Activated CD8-positive, alpha-beta T cell treated with anti-CD3 and anti-CD28 coated beads for 36 hours (primary cell): ENCODE data around the gene FETUB. TPM values are rescaled to one million over a fixed set of nuclear protein-coding genes. Genes with fewer than 3 reads are reported as not detected.

Experiments
- ATAC-seq: fragments of 200-7000 bp; cut with Tn5 transposase; one replicate; pipeline ENCODE4 v1.10.0; 2021; ENCODE audit warnings: mild to moderate bottlenecking, moderate library complexity
- CTCF ChIA-PET: fragments of 350-600 bp; sonication (Branson Sonifier 250); formaldehyde crosslinking; loops from one replicate; lab custom pipeline; 2021; ENCODE audit warnings: antibody characterized with exemption; lab: Charles Lee
- POLR2A ChIA-PET: fragments of 350-600 bp; sonication (Branson Sonifier 250); formaldehyde crosslinking; loops from one replicate; lab custom pipeline; 2021; ENCODE audit warnings: antibody characterized with exemption; lab: Charles Lee
- DNase-seq: peaks from one replicate; pipeline ENCODE4 v3.0.0-alpha.2; 2020
- H3K27ac Mint-ChIP-seq: one replicate; pipeline ENCODE4 v1.8.0; 2021; ENCODE audit warnings: mild to moderate bottlenecking, mixed read lengths
- H3K27me3 Mint-ChIP-seq: one replicate; pipeline ENCODE4 v1.8.0; 2021; ENCODE audit warnings: mixed read lengths
- H3K36me3 Mint-ChIP-seq: one replicate; pipeline ENCODE4 v1.8.0; 2021; ENCODE audit warnings: low read depth, mixed read lengths
- H3K4me1 Mint-ChIP-seq: one replicate; pipeline ENCODE4 v1.8.0; 2021; ENCODE audit warnings: low read depth, mixed read lengths
- H3K4me3 Mint-ChIP-seq: one replicate; pipeline ENCODE4 v1.8.0; 2021; ENCODE audit warnings: mild to moderate bottlenecking, moderate library complexity, mixed read lengths
- H3K9me3 Mint-ChIP-seq: one replicate; pipeline ENCODE4 v1.8.0; 2021; ENCODE audit warnings: mixed read lengths
- intact Hi-C: fragments of 100-400 bp; cut with micrococcal nuclease; formaldehyde crosslinking; loops from one replicate; pipeline ENCODE4 v1.10.0; 2022
- total RNA-seq, 2 experiments: library from RNA; stranded (reverse); gene quantifications; one replicate each; pipeline ENCODE4 v1.2.3, GENCODE V29; 2021
- TF ChIP-seq, protein P1 (sequence below): fragments of 200-600 bp; IDR thresholded peaks from one replicate; pipeline ENCODE4 v1.8.0; 2022; ENCODE audit warnings: antibody characterized with exemption, mild to moderate bottlenecking

Gene FETUB
- total RNA-seq, 2 experiments from 2014 or later: not detected

DNA sequence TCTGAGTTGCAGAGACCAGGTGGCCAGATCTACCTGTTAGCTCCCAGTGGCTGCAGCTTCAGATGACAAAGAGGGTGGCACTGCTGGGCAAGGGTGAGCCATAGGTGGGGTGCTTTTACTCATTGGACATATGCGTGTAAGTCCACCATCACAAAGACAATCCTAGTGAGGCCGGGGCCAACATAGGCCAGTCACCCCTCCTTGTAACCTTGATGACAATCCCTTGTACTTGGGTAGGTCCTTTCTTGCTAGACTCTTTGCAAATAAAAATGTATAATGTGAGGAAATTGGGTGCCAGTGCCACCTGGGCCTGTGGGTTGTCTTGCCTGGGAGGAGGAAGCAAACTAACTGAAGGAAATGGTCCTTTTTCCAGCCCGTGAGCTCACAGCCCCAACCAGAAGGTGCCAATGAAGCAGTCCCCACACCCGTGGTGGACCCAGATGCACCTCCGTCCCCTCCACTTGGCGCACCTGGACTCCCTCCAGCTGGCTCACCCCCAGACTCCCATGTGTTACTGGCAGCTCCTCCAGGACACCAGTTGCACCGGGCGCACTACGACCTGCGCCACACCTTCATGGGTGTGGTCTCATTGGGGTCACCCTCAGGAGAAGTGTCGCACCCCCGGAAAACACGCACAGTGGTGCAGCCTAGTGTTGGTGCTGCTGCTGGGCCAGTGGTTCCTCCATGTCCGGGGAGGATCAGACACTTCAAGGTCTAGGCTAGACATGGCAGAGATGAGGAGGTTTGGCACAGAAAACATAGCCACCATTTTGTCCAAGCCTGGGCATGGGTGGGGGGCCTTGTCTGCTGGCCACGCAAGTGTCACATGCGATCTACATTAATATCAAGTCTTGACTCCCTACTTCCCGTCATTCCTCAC, 19.7 kb upstream of the FETUB start:
- TF ChIP-seq, protein P1, sequence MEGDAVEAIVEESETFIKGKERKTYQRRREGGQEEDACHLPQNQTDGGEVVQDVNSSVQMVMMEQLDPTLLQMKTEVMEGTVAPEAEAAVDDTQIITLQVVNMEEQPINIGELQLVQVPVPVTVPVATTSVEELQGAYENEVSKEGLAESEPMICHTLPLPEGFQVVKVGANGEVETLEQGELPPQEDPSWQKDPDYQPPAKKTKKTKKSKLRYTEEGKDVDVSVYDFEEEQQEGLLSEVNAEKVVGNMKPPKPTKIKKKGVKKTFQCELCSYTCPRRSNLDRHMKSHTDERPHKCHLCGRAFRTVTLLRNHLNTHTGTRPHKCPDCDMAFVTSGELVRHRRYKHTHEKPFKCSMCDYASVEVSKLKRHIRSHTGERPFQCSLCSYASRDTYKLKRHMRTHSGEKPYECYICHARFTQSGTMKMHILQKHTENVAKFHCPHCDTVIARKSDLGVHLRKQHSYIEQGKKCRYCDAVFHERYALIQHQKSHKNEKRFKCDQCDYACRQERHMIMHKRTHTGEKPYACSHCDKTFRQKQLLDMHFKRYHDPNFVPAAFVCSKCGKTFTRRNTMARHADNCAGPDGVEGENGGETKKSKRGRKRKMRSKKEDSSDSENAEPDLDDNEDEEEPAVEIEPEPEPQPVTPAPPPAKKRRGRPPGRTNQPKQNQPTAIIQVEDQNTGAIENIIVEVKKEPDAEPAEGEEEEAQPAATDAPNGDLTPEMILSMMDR: no peak
- POLR2A ChIA-PET: interaction anchor here (0.6 kb wide), 1 partner anchor 277 kb away, joined by 3 read pairs; no protein-coding TSS in a partner anchor
- peaks cover 14% of the 10 kb centered on the region for H3K4me1 Mint-ChIP-seq
- intact Hi-C loops: no loop called here
- no peaks in the 10 kb centered on the region for H3K36me3 Mint-ChIP-seq
- H3K27ac Mint-ChIP-seq: no peak overlapping the region
- H3K4me3 Mint-ChIP-seq: no peak overlapping the region
- no peak for DNase-seq
- CTCF ChIA-PET: interaction anchor here (0.7 to 1.4 kb wide), 3 partner anchors 29 to 201 kb away, joined by 3 to 4 read pairs (median 3); no protein-coding TSS in a partner anchor
- ATAC-seq: no peak
- H3K9me3 Mint-ChIP-seq: no peaks in the 10 kb centered on the region
- peaks cover 24% of the 10 kb centered on the region for H3K27me3 Mint-ChIP-seq

DNA sequence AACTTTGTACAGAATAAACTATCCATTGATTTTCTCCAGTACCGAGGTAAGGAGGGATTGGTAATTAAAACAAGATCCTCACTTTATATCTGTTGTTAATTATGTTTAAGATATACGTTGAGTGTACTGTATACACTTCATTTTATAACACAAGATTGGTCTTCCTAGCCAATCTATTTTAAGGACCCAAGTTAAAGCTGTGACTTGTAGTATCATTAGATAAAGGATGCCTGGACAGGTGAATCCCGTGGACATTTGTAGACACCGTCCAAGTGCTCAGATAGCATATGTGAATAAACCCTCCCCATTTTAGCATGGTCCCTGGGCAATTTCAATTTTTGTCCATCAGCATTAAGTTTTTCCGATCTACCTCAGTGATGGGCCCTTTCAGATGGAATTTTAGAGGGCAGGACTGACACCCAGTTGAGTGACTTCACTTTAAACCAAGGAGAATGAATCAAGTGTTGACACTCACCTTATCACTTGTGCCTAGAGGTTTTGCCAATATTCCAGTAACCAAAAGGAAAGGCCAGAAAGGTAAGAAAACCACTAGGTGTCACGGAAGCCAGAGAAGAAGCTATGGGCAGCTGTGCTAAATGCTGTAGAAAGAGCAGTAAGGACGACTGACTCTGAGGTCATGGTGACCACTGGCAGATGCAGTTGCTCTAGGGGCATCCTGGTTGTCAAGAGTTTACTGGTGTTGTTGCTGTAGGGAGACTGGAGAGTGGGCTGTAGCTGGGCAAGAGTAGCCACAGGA, 18.1 kb upstream of the FETUB start:
- no peak for DNase-seq
- intact Hi-C loops: no loop called here
- no peaks in the 10 kb centered on the region for H3K9me3 Mint-ChIP-seq

DNA sequence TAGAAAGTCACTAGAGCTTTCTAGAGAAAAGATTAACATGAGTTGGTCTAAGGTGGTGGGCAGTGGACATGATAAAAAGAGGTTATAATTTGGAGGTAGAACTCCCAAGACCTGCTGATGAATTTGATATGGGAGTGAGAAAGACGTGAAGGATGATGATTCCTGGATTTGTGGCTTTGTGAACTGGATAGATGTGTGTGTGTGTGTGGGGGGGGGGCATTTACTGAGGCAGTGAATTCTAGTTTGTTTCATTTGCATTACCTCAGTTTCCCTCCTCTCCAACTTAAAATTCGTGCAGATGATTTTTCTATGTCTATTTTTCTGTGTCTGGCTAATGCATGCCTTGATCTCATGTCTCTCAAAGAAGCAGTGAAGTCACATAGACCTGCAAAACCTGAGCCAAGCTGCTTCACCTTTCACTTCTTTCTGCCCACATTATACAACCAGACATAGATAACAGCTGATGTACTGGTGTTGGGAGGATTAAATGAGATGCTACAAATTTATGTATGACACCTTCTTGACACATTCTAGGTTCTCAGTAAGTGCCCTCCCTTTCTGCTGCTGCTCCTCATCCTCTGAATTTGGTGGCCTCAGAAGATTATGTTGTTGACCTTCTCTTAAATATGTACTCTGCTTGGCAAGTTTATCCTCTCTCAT, 17.4 kb upstream of the FETUB start:
- intact Hi-C loops: no loop called here
- TF ChIP-seq, protein P1: no peak
- POLR2A ChIA-PET: no interaction called here
- H3K4me1 Mint-ChIP-seq: no peaks in the 10 kb centered on the region
- no peaks in the 10 kb centered on the region for H3K36me3 Mint-ChIP-seq
- H3K9me3 Mint-ChIP-seq: no peaks in the 10 kb centered on the region
- DNase-seq (no peak), ATAC-seq (no peak)
- CTCF ChIA-PET: interaction anchor here (4.7 kb wide), 1 partner anchor 7 kb away, joined by 47 read pairs; no protein-coding TSS in a partner anchor
- H3K27ac Mint-ChIP-seq: no peak overlapping the region
- no peak overlapping the region for H3K4me3 Mint-ChIP-seq
- H3K27me3 Mint-ChIP-seq: peaks cover 16% of the 10 kb centered on the region

More for the DNA sequence above, 18.1 kb upstream of the FETUB start:
- TF ChIP-seq, protein P1: no peak
- ChIA-PET POLR2A (no interaction called here), CTCF (no interaction called here)
- Mint-ChIP-seq H3K36me3 (no peaks in the 10 kb centered on the region), H3K4me3 (no peak overlapping the region), H3K27ac (no peak overlapping the region), H3K27me3 (peaks cover 22% of the 10 kb centered on the region), H3K4me1 (peaks cover 5% of the 10 kb centered on the region)
- ATAC-seq: no peak

DNA sequence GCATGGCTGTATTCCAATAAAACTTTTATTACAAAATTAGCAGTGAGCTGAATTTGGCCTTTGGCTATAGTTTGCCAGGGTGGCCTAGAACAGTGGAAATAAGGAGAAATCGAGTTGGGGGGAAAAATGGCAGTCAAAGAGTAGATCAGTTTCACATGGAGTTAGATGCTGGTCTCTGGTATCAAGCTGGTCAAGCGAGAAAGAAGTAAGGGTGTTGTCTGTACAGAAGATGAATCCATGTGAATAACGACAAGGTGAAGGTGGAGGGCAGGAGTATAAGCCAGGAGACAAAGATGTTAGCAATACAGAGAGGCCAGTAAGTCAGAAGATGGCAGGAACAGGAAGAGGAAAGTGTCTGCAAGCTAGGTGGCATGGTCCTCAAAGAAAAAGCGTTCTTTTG, 15.6 kb upstream of the FETUB start:
- intact Hi-C loops: no loop called here
- H3K27me3 Mint-ChIP-seq: peaks cover 6% of the 10 kb centered on the region
- H3K4me1 Mint-ChIP-seq: no peaks in the 10 kb centered on the region
- no peak overlapping the region for H3K27ac Mint-ChIP-seq
- ATAC-seq (no peak), DNase-seq (no peak)
- TF ChIP-seq, protein P1: no peak
- H3K4me3 Mint-ChIP-seq: no peak overlapping the region
- no peaks in the 10 kb centered on the region for H3K36me3 Mint-ChIP-seq
- ChIA-PET CTCF (interaction anchor here (4.7 kb wide), 1 partner anchor 9 kb away, joined by 47 read pairs; no protein-coding TSS in a partner anchor), POLR2A (interaction anchor here (0.8 to 1.5 kb wide), 2 partner anchors 10 to 16 kb away, joined by 3 read pairs; partner anchors contain the start of gene FETUB)
- no peaks in the 10 kb centered on the region for H3K9me3 Mint-ChIP-seq
